ENCODE results near the gene ZNF91.
A peak's percentile ranks its signal among the peaks of the same experiment; 100 is the strongest.

ZNF91 gene

GRCh38 chr19:23314505-23315251 is 80.6 kb downstream of the ZNF91 start:
- no peak overlapping the region for H3K4me3 ChIP-seq (ENCODE audit: control insufficient read depth in 1 of 7, extremely low read depth in 1 of 7, insufficient read depth in 4 of 7, low read depth in 2 of 7, low read length in 6 of 7)
- no peaks in the 10 kb centered on the region for H3K27me3 ChIP-seq (replicated peaks in 2 of 5; ENCODE audit: control insufficient read depth in 4 of 5, insufficient read depth in 5 of 5, low read length in 4 of 5)
- no peak overlapping the region for H3K27ac ChIP-seq (ENCODE audit: insufficient read depth in 1 of 2, low read depth in 1 of 2, low read length in 2 of 2, poor library complexity in 1 of 2, severe bottlenecking in 2 of 2)
- ChIA-PET POLR2A (no interaction called here), CTCF (no interaction called here)
- H3K4me1 ChIP-seq (ENCODE audit: control extremely low read depth in 1 of 4, control insufficient read depth in 4 of 4, insufficient read depth in 4 of 4, low read length in 3 of 4), result no peaks in the 10 kb centered on the region
- H3K9me3 ChIP-seq (ENCODE audit: control extremely low read depth in 1 of 5, control insufficient read depth in 4 of 5, insufficient read depth in 2 of 5, low read depth in 1 of 5, low read length in 4 of 5), result peaks cover 3 to 18% (median 4%) of the 10 kb centered on the region in 5 experiments
- whole genome bisulfite sequencing (ENCODE audit: insufficient coverage), result 91% methylated on average over 4 of the region's 4 CpGs
- H3K36me3 ChIP-seq (ENCODE audit: control insufficient read depth in 4 of 4, insufficient read depth in 4 of 4, low read length in 3 of 4), result no peaks in the 10 kb centered on the region
- no peak for DNase-seq

- 100% methylated on average over 2 of the region's 2 CpGs for WGBS (ENCODE audit: insufficient coverage)
- POLR2A ChIA-PET, result no interaction called here
- peaks cover 3 to 18% (median 4%) of the 10 kb centered on the region in 5 experiments for H3K9me3 ChIP-seq (ENCODE audit: control extremely low read depth in 1 of 5, control insufficient read depth in 4 of 5, insufficient read depth in 2 of 5, low read depth in 1 of 5, low read length in 4 of 5)
- no peaks in the 10 kb centered on the region for H3K4me1 ChIP-seq (ENCODE audit: control extremely low read depth in 1 of 4, control insufficient read depth in 4 of 4, insufficient read depth in 4 of 4, low read length in 3 of 4)
- DNase-seq, result no peak
- no peak overlapping the region for H3K27ac ChIP-seq (ENCODE audit: insufficient read depth in 1 of 2, low read depth in 1 of 2, low read length in 2 of 2, poor library complexity in 1 of 2, severe bottlenecking in 2 of 2)
- no peaks in the 10 kb centered on the region for H3K36me3 ChIP-seq (ENCODE audit: control insufficient read depth in 4 of 4, insufficient read depth in 4 of 4, low read length in 3 of 4)
- CTCF ChIA-PET, result no interaction called here
- H3K27me3 ChIP-seq (replicated peaks in 2 of 5; ENCODE audit: control insufficient read depth in 4 of 5, insufficient read depth in 5 of 5, low read length in 4 of 5), result no peaks in the 10 kb centered on the region
- no peak overlapping the region for H3K4me3 ChIP-seq (ENCODE audit: control insufficient read depth in 1 of 7, extremely low read depth in 1 of 7, insufficient read depth in 4 of 7, low read depth in 2 of 7, low read length in 6 of 7)
These were observed 82.1 kb downstream of the ZNF91 start for GRCh38 chr19:23313196-23313595.

GRCh38 chr19:23312515-23312914 is 82.8 kb downstream of the ZNF91 start:
- CTCF ChIA-PET, result no interaction called here
- H3K4me3 ChIP-seq (ENCODE audit: control insufficient read depth in 1 of 7, extremely low read depth in 1 of 7, insufficient read depth in 4 of 7, low read depth in 2 of 7, low read length in 6 of 7), result no peak overlapping the region
- WGBS (ENCODE audit: insufficient coverage), result 60% methylated on average over 1 of the region's 1 CpG

GRCh38 chr19:23311551-23311950 is 83.7 kb downstream of the ZNF91 start:
- Histone ChIP-seq H3K27me3 (replicated peaks in 2 of 5; ENCODE audit: control insufficient read depth in 4 of 5, insufficient read depth in 5 of 5, low read length in 4 of 5) (no peaks in the 10 kb centered on the region), H3K4me3 (ENCODE audit: control insufficient read depth in 1 of 7, extremely low read depth in 1 of 7, insufficient read depth in 4 of 7, low read depth in 2 of 7, low read length in 6 of 7) (no peak overlapping the region), H3K4me1 (ENCODE audit: control extremely low read depth in 1 of 4, control insufficient read depth in 4 of 4, insufficient read depth in 4 of 4, low read length in 3 of 4) (no peaks in the 10 kb centered on the region), H3K27ac (ENCODE audit: insufficient read depth in 1 of 2, low read depth in 1 of 2, low read length in 2 of 2, poor library complexity in 1 of 2, severe bottlenecking in 2 of 2) (no peak overlapping the region), H3K9me3 (ENCODE audit: control extremely low read depth in 1 of 5, control insufficient read depth in 4 of 5, insufficient read depth in 2 of 5, low read depth in 1 of 5, low read length in 4 of 5) (peaks cover 0 to 10% (median 2%) of the 10 kb centered on the region in 5 experiments), H3K36me3 (ENCODE audit: control insufficient read depth in 4 of 4, insufficient read depth in 4 of 4, low read length in 3 of 4) (no peaks in the 10 kb centered on the region)
- no peak for DNase-seq
- WGBS (ENCODE audit: insufficient coverage), result 100% methylated on average over 1 of the region's 3 CpGs
- CTCF ChIA-PET, result no interaction called here
- POLR2A ChIA-PET, result no interaction called here

More at GRCh38 chr19:23312515-23312914, 82.8 kb downstream of the ZNF91 start:
- H3K36me3 ChIP-seq (ENCODE audit: control insufficient read depth in 4 of 4, insufficient read depth in 4 of 4, low read length in 3 of 4), result no peaks in the 10 kb centered on the region
- no peaks in the 10 kb centered on the region for H3K27me3 ChIP-seq (replicated peaks in 2 of 5; ENCODE audit: control insufficient read depth in 4 of 5, insufficient read depth in 5 of 5, low read length in 4 of 5)
- no peak for DNase-seq
- peaks cover 0 to 13% (median 4%) of the 10 kb centered on the region in 5 experiments for H3K9me3 ChIP-seq (ENCODE audit: control extremely low read depth in 1 of 5, control insufficient read depth in 4 of 5, insufficient read depth in 2 of 5, low read depth in 1 of 5, low read length in 4 of 5)
- no peaks in the 10 kb centered on the region for H3K4me1 ChIP-seq (ENCODE audit: control extremely low read depth in 1 of 4, control insufficient read depth in 4 of 4, insufficient read depth in 4 of 4, low read length in 3 of 4)
- H3K27ac ChIP-seq (ENCODE audit: insufficient read depth in 1 of 2, low read depth in 1 of 2, low read length in 2 of 2, poor library complexity in 1 of 2, severe bottlenecking in 2 of 2), result no peak overlapping the region
- POLR2A ChIA-PET, result no interaction called here

- no peak for DNase-seq
- H3K4me1 ChIP-seq (ENCODE audit: control extremely low read depth in 1 of 4, control insufficient read depth in 4 of 4, insufficient read depth in 4 of 4, low read length in 3 of 4), result no peaks in the 10 kb centered on the region
- no peaks in the 10 kb centered on the region for H3K36me3 ChIP-seq (ENCODE audit: control insufficient read depth in 4 of 4, insufficient read depth in 4 of 4, low read length in 3 of 4)
- H3K27ac ChIP-seq (ENCODE audit: insufficient read depth in 1 of 2, low read depth in 1 of 2, low read length in 2 of 2, poor library complexity in 1 of 2, severe bottlenecking in 2 of 2), result no peak overlapping the region
- no peaks in the 10 kb centered on the region for H3K27me3 ChIP-seq (replicated peaks in 2 of 5; ENCODE audit: control insufficient read depth in 4 of 5, insufficient read depth in 5 of 5, low read length in 4 of 5)
- WGBS (ENCODE audit: insufficient coverage), result 100% methylated on average over 1 of the region's 2 CpGs
- ChIA-PET CTCF (no interaction called here), POLR2A (no interaction called here)
- H3K4me3 ChIP-seq (ENCODE audit: control insufficient read depth in 1 of 7, extremely low read depth in 1 of 7, insufficient read depth in 4 of 7, low read depth in 2 of 7, low read length in 6 of 7), result no peak overlapping the region
- peaks cover 0 to 9% (median 2%) of the 10 kb centered on the region in 5 experiments for H3K9me3 ChIP-seq (ENCODE audit: control extremely low read depth in 1 of 5, control insufficient read depth in 4 of 5, insufficient read depth in 2 of 5, low read depth in 1 of 5, low read length in 4 of 5)
These were observed 84.5 kb downstream of the ZNF91 start for GRCh38 chr19:23310729-23311211.

GRCh38 chr19:23309926-23310325 is 85.3 kb downstream of the ZNF91 start:
- WGBS (ENCODE audit: insufficient coverage), result no CpG with 5 or more reads among the region's 1 CpG
- no peaks in the 10 kb centered on the region for H3K27me3 ChIP-seq (replicated peaks in 2 of 5; ENCODE audit: control insufficient read depth in 4 of 5, insufficient read depth in 5 of 5, low read length in 4 of 5)
- POLR2A ChIA-PET, result no interaction called here
- CTCF ChIA-PET, result no interaction called here
- no peaks in the 10 kb centered on the region for H3K36me3 ChIP-seq (ENCODE audit: control insufficient read depth in 4 of 4, insufficient read depth in 4 of 4, low read length in 3 of 4)
- peaks cover 0 to 7% (median 2%) of the 10 kb centered on the region in 5 experiments for H3K9me3 ChIP-seq (ENCODE audit: control extremely low read depth in 1 of 5, control insufficient read depth in 4 of 5, insufficient read depth in 2 of 5, low read depth in 1 of 5, low read length in 4 of 5)
- H3K4me3 ChIP-seq (ENCODE audit: control insufficient read depth in 1 of 7, extremely low read depth in 1 of 7, insufficient read depth in 4 of 7, low read depth in 2 of 7, low read length in 6 of 7), result no peak overlapping the region
- no peak for DNase-seq
- no peaks in the 10 kb centered on the region for H3K4me1 ChIP-seq (ENCODE audit: control extremely low read depth in 1 of 4, control insufficient read depth in 4 of 4, insufficient read depth in 4 of 4, low read length in 3 of 4)
- H3K27ac ChIP-seq (ENCODE audit: insufficient read depth in 1 of 2, low read depth in 1 of 2, low read length in 2 of 2, poor library complexity in 1 of 2, severe bottlenecking in 2 of 2), result no peak overlapping the region

- ChIA-PET POLR2A (interaction anchor here (0.6 kb wide), 1 partner anchor 793 kb away, joined by 4 read pairs; no protein-coding TSS in a partner anchor), CTCF (no interaction called here)
These were observed 89.7 kb downstream of the ZNF91 start for GRCh38 chr19:23305555-23305954.

More at GRCh38 chr19:23305555-23305954, 89.7 kb downstream of the ZNF91 start:
- Histone ChIP-seq H3K4me3 (ENCODE audit: control insufficient read depth in 1 of 7, extremely low read depth in 1 of 7, insufficient read depth in 4 of 7, low read depth in 2 of 7, low read length in 6 of 7) (no peak overlapping the region), H3K27me3 (replicated peaks in 2 of 5; ENCODE audit: control insufficient read depth in 4 of 5, insufficient read depth in 5 of 5, low read length in 4 of 5) (no peaks in the 10 kb centered on the region), H3K27ac (ENCODE audit: insufficient read depth in 1 of 2, low read depth in 1 of 2, low read length in 2 of 2, poor library complexity in 1 of 2, severe bottlenecking in 2 of 2) (no peak overlapping the region), H3K36me3 (ENCODE audit: control insufficient read depth in 4 of 4, insufficient read depth in 4 of 4, low read length in 3 of 4) (no peaks in the 10 kb centered on the region), H3K4me1 (ENCODE audit: control extremely low read depth in 1 of 4, control insufficient read depth in 4 of 4, insufficient read depth in 4 of 4, low read length in 3 of 4) (no peaks in the 10 kb centered on the region), H3K9me3 (ENCODE audit: control extremely low read depth in 1 of 5, control insufficient read depth in 4 of 5, insufficient read depth in 2 of 5, low read depth in 1 of 5, low read length in 4 of 5) (peaks cover 4 to 27% (median 6%) of the 10 kb centered on the region in 5 experiments)
- 75% methylated on average over 1 of the region's 1 CpG for WGBS (ENCODE audit: insufficient coverage)
- peak in 2 of 3 donors; percentile 1 to 4 for DNase-seq

Measured in common myeloid progenitor, CD34-positive (primary cell).